Loucy (cell line): ENCODE measurements around the gene LDLRAD4.

Source experiments
- H2AFZ ChIP-seq: fragments of 200-600 bp; sonication (generic); 2 replicates; pipeline ENCODE4 v1.6.0; 2016; ENCODE audit warnings: antibody characterized with exemption, mild to moderate bottlenecking, low read length, moderate library complexity
- H3F3A ChIP-seq: fragments of 200-600 bp; 2 replicates; pipeline ENCODE4 v1.6.0; 2016; ENCODE audit warnings: antibody characterized with exemption, low read depth, mild to moderate bottlenecking
- H3K27me3 ChIP-seq: fragments of 200-600 bp; sonication (generic); 2 replicates; pipeline ENCODE4 v1.6.1; 2014; ENCODE audit warnings: low read length, mild to moderate bottlenecking; ENCODE audit not compliant: insufficient read depth, poor library complexity, severe bottlenecking
- H3K36me3 ChIP-seq: fragments of 200-600 bp; sonication (generic); 2 replicates; pipeline ENCODE4 v1.6.1; 2016; ENCODE audit warnings: low read length; ENCODE audit not compliant: insufficient read depth
- H3K4me1 ChIP-seq: fragments of 200-600 bp; sonication (generic); 2 replicates; pipeline ENCODE4 v1.5.1; 2014; ENCODE audit warnings: low read length, mild to moderate bottlenecking; ENCODE audit not compliant: insufficient read depth, poor library complexity, severe bottlenecking
- H3K4me2 ChIP-seq: fragments of 200-600 bp; sonication (generic); 2 replicates; pipeline ENCODE4 v1.6.0; 2014; ENCODE audit warnings: antibody characterized with exemption, low read length, low read depth, mild to moderate bottlenecking; ENCODE audit not compliant: poor library complexity, severe bottlenecking
- H3K4me3 ChIP-seq: fragments of 200-600 bp; sonication (generic); 2 replicates; pipeline ENCODE4 v1.5.1; 2014; ENCODE audit warnings: low read length, mild to moderate bottlenecking, mixed read lengths; ENCODE audit not compliant: poor library complexity, severe bottlenecking
- H3K79me2 ChIP-seq: fragments of 200-600 bp; sonication (generic); 2 replicates; pipeline ENCODE4 v1.6.1; 2014; ENCODE audit warnings: low read length; ENCODE audit not compliant: insufficient read depth
- H3K9ac ChIP-seq: fragments of 200-600 bp; sonication (generic); 2 replicates; pipeline ENCODE4 v1.6.0; 2014; ENCODE audit warnings: mild to moderate bottlenecking, low read depth, low read length, moderate library complexity; ENCODE audit not compliant: poor library complexity, severe bottlenecking
- H3K9me2 ChIP-seq: fragments of 200-600 bp; sonication (generic); replicated peaks from 2 replicates; pipeline ENCODE4 v1.6.1; 2016; ENCODE audit warnings: low read depth, low read length, mixed read lengths
- H3K9me3 ChIP-seq: fragments of 200-600 bp; sonication (generic); 2 replicates; pipeline ENCODE4 v1.6.1; 2014; ENCODE audit warnings: mild to moderate bottlenecking, antibody characterized with exemption, low read length, low read depth; ENCODE audit not compliant: insufficient read depth
- H4K20me1 ChIP-seq: fragments of 200-600 bp; sonication (generic); 2 replicates; pipeline ENCODE4 v1.6.0; 2014; ENCODE audit warnings: antibody characterized with exemption, low read length, mild to moderate bottlenecking; ENCODE audit not compliant: insufficient read depth, poor library complexity, severe bottlenecking
- EZH2phosphoT487 ChIP-seq: fragments of 200-600 bp; IDR thresholded peaks from 2 replicates; pipeline ENCODE4 v1.6.1; 2018; ENCODE audit warnings: antibody characterized with exemption, mild to moderate bottlenecking, moderate library complexity, borderline replicate concordance
- TF ChIP-seq, protein P1 (sequence below): fragments of 200-600 bp; sonication (generic); conservative IDR thresholded peaks from 2 replicates; pipeline ENCODE4 v1.5.1; 2014; ENCODE audit warnings: mild to moderate bottlenecking, antibody characterized with exemption, low read length

LDLRAD4 gene

DNA sequence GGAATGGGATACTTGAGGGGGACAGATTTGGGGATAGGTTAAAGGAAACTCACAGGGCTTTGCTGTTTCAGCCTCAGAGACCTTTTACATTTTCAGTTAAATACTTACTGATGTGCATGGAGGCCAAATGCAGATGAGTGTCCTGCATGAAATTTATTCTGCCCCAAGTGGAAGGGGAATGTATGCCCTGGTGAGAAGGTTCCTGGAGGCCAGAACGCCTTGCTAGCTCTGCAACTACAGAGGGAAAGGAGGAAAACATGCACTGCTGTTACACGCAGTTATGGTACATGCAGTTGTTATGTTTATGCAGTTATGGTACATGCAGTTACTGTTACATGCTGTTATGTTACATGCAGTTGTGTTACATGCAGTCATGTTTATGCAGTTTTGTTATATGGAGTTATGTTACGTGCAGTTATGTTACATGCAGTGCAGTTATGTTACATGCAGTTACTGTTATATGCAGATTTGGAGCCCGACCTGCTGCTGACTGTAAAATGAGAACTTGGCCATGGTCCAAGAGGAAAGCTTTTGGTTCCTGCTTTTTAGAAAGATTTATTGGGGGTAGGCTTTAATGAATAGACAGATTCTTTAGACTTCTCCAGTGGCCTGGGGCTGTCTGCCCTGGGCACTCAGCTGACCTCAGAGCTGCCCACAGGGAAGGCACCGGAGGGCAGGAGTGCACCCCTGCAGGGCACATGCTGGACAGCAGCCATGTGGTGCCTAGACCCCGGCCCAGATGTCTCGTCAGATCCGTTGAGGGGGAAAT lies 84.1 kb downstream of the LDLRAD4 start:
- peaks cover 56% of the 10 kb centered on the region for H3K4me1 ChIP-seq
- H3K27me3 ChIP-seq = no peaks in the 10 kb centered on the region

DNA sequence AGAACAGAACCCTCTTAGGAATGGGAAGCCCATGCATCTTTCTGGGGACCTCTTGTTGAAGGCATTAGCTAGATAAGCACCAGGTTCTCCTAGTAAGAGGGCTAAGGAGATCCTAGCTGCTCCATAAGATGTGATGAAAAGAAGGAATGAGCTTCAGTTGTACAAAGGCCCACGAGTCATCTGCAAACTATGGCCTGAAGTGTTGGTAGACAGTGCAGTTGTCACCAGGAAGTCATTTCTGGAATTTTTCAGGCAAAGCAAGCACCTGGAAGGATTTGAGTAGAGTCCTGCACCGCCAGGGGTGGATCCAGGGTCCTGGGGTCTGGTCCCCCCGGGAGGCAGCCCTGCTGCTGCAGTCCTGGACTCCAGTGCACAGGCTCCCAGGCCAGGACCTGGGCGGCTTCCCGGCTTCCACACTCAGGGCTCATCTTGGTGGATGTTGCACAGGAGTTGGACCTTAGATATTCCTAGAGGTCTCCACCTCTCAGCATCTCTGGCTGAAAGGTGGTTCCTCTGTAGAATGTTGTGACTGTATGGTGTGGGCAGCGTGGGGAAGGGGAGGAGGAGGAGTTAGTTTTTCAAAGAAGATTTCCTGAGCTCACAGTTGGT lies 85.3 kb downstream of the LDLRAD4 start:
- Histone ChIP-seq H2AFZ (no peak overlapping the region), H3K36me3 (no peaks in the 10 kb centered on the region), H3K27me3 (no peaks in the 10 kb centered on the region), H3K4me3 (peak overlapping the region; percentile 32), H3K9ac (peak overlapping the region; percentile 12), H3K9me2 (no peaks in the 10 kb centered on the region), H4K20me1 (no peaks in the 10 kb centered on the region), H3K4me2 (peak overlapping the region; percentile 68), H3K79me2 (peaks cover 25% of the 10 kb centered on the region; the same call in 1 of the 2 replicates), H3K9me3 (no peaks in the 10 kb centered on the region), H3K4me1 (peaks cover 68% of the 10 kb centered on the region), H3F3A (peaks cover 7% of the 10 kb centered on the region; the same call in 1 of the 2 replicates)
- no peak for TF ChIP-seq EZH2phosphoT487
- TF ChIP-seq, protein P1, sequence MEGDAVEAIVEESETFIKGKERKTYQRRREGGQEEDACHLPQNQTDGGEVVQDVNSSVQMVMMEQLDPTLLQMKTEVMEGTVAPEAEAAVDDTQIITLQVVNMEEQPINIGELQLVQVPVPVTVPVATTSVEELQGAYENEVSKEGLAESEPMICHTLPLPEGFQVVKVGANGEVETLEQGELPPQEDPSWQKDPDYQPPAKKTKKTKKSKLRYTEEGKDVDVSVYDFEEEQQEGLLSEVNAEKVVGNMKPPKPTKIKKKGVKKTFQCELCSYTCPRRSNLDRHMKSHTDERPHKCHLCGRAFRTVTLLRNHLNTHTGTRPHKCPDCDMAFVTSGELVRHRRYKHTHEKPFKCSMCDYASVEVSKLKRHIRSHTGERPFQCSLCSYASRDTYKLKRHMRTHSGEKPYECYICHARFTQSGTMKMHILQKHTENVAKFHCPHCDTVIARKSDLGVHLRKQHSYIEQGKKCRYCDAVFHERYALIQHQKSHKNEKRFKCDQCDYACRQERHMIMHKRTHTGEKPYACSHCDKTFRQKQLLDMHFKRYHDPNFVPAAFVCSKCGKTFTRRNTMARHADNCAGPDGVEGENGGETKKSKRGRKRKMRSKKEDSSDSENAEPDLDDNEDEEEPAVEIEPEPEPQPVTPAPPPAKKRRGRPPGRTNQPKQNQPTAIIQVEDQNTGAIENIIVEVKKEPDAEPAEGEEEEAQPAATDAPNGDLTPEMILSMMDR = no peak

More for the DNA sequence above, 84.1 kb downstream of the LDLRAD4 start:
- peak overlapping the region; percentile 13 for H3K4me2 ChIP-seq
- H3K9ac ChIP-seq = no peak overlapping the region
- peaks cover 33% of the 10 kb centered on the region; the same call in 1 of the 2 replicates for H3K79me2 ChIP-seq
- no peak overlapping the region for H3K4me3 ChIP-seq
- H3F3A ChIP-seq = peaks cover 7% of the 10 kb centered on the region; the same call in 1 of the 2 replicates
- H3K9me2 ChIP-seq = no peaks in the 10 kb centered on the region
- H3K9me3 ChIP-seq = no peaks in the 10 kb centered on the region
- no peak for TF ChIP-seq EZH2phosphoT487
- TF ChIP-seq, protein P1 = no peak; the same call in 1 of the 2 replicates
- no peak overlapping the region for H2AFZ ChIP-seq
- H4K20me1 ChIP-seq = no peaks in the 10 kb centered on the region
- H3K36me3 ChIP-seq = no peaks in the 10 kb centered on the region

DNA sequence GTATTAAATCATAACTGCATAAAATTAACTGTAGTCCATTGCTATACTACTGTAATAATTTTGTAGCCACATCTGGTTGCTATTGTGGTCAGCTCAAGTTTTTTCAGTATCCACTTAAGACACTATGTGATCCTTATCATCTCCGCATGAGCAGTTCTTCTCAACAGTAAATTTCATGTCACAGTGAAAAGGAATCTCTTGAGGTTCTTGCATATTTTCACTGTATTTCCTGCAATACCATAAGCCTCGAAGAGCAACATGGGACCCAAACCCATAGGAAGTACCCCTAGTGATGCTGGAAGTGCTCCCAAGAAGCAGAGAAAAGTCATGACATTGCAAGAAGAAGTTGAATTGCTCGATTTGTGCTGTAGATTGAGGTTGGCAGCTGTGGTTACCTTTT lies 86.7 kb downstream of the LDLRAD4 start:
- Histone ChIP-seq H4K20me1 (no peaks in the 10 kb centered on the region), H3K9ac (no peak overlapping the region), H3K27me3 (no peaks in the 10 kb centered on the region), H2AFZ (no peak overlapping the region), H3K9me3 (no peaks in the 10 kb centered on the region), H3K79me2 (peaks cover 25% of the 10 kb centered on the region; the same call in 1 of the 2 replicates), H3K4me2 (peak overlapping the region; percentile 68), H3F3A (peaks cover 7% of the 10 kb centered on the region; the same call in 1 of the 2 replicates), H3K9me2 (no peaks in the 10 kb centered on the region), H3K4me3 (peak overlapping the region; percentile 32), H3K36me3 (no peaks in the 10 kb centered on the region), H3K4me1 (peaks cover 83% of the 10 kb centered on the region)
- no peak; the same call in 1 of the 2 replicates for TF ChIP-seq EZH2phosphoT487
- TF ChIP-seq, protein P1 = no peak
